GM23338 (cell line): Measurements from ENCODE around the gene GRIN2D.

Experiments
- EZH2 ChIP-seq: fragments of 200-600 bp; sonication (generic); IDR thresholded peaks from one replicate; pipeline ENCODE4 v1.8.0; 2017; ENCODE audit warnings: antibody characterized with exemption, mild to moderate bottlenecking, low read depth; ENCODE audit not compliant: unreplicated experiment
- JUNB ChIP-seq: IDR thresholded peaks from one replicate; pipeline ENCODE4 v1.6.1; 2016; ENCODE audit warnings: antibody characterized with exemption; ENCODE audit not compliant: unreplicated experiment
- STAT1 ChIP-seq: IDR thresholded peaks from one replicate; pipeline ENCODE4 v1.6.1; 2016; ENCODE audit warnings: antibody characterized with exemption; ENCODE audit not compliant: unreplicated experiment
- TF ChIP-seq, protein P1 (sequence below), 2 experiments: fragments of 200-600 bp in 1 of 2; sonication (generic) in 1 of 2; conservative IDR thresholded peaks; 2 replicates each; pipeline versions ENCODE4 v1.5.1 to v1.6.1; 2016 to 2017; ENCODE audit warnings: antibody characterized with exemption in 2 of 2, low read depth in 2 of 2, mild to moderate bottlenecking in 2 of 2, moderate library complexity in 1 of 2
- TF ChIP-seq, protein P2 (sequence below): IDR thresholded peaks from one replicate; pipeline ENCODE4 v1.6.1; 2018; ENCODE audit warnings: antibody characterized with exemption; ENCODE audit not compliant: unreplicated experiment

DNA sequence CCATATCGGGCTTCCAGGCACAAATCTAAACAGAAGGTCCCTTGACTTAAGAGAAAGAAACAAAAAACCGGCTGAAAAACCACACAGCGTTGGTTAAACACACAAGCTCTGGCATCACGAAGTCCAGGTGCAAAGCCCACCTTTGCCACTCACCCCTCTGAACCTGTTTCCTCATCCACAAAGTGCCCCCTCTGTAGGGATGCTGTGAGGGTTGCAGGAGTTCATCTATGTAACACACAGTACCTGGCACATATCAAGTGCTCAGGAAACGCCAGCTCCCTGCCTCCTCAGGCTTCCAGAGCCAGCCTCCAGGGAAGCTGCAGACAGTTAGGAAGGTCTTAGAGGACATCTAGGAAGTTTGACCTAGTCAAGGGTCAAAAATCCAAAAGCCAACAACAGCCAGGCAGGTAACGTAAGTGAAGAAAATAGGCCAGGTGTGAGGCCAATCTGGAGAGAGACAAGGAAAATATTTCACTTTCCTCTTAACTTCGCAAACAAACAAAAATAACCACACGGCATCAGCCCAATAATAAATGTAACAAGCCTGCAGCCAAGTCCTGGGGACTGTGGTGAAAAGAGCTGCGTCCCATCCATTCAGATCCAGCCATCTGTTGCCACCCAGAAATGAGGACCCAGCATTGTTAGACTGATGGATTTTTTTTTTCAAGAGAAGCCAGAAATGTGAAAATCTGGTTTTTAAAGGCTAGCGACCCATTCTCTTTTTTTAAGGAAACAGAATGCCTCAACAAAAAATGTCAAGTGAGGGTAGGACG is 12.1 kb upstream of the GRIN2D start:
- TF ChIP-seq, protein P1, sequence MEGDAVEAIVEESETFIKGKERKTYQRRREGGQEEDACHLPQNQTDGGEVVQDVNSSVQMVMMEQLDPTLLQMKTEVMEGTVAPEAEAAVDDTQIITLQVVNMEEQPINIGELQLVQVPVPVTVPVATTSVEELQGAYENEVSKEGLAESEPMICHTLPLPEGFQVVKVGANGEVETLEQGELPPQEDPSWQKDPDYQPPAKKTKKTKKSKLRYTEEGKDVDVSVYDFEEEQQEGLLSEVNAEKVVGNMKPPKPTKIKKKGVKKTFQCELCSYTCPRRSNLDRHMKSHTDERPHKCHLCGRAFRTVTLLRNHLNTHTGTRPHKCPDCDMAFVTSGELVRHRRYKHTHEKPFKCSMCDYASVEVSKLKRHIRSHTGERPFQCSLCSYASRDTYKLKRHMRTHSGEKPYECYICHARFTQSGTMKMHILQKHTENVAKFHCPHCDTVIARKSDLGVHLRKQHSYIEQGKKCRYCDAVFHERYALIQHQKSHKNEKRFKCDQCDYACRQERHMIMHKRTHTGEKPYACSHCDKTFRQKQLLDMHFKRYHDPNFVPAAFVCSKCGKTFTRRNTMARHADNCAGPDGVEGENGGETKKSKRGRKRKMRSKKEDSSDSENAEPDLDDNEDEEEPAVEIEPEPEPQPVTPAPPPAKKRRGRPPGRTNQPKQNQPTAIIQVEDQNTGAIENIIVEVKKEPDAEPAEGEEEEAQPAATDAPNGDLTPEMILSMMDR (conservative IDR thresholded peaks at IDR 0.05; ENCODE audit: low read depth in 2 of 2), result peak in 1 of 2 experiments; percentile 41; a peak in 3 of 4 replicates
- TF ChIP-seq EZH2 (no peak), JUNB (no peak), STAT1 (no peak)
- TF ChIP-seq, protein P2, sequence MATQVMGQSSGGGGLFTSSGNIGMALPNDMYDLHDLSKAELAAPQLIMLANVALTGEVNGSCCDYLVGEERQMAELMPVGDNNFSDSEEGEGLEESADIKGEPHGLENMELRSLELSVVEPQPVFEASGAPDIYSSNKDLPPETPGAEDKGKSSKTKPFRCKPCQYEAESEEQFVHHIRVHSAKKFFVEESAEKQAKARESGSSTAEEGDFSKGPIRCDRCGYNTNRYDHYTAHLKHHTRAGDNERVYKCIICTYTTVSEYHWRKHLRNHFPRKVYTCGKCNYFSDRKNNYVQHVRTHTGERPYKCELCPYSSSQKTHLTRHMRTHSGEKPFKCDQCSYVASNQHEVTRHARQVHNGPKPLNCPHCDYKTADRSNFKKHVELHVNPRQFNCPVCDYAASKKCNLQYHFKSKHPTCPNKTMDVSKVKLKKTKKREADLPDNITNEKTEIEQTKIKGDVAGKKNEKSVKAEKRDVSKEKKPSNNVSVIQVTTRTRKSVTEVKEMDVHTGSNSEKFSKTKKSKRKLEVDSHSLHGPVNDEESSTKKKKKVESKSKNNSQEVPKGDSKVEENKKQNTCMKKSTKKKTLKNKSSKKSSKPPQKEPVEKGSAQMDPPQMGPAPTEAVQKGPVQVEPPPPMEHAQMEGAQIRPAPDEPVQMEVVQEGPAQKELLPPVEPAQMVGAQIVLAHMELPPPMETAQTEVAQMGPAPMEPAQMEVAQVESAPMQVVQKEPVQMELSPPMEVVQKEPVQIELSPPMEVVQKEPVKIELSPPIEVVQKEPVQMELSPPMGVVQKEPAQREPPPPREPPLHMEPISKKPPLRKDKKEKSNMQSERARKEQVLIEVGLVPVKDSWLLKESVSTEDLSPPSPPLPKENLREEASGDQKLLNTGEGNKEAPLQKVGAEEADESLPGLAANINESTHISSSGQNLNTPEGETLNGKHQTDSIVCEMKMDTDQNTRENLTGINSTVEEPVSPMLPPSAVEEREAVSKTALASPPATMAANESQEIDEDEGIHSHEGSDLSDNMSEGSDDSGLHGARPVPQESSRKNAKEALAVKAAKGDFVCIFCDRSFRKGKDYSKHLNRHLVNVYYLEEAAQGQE, result no peak
